H9 (cell line): Measurements from ENCODE around the gene ARHGAP4. TPM values are rescaled to one million over a fixed set of nuclear protein-coding genes. Genes with fewer than 3 reads are reported as not detected.

Experiments
- DNase-seq: peaks from one replicate; pipeline ENCODE4 v3.0.0-alpha.2; 2017
- H2AFZ ChIP-seq: one replicate; pipeline ENCODE4 v1.6.1; 2013; ENCODE audit warnings: mild to moderate bottlenecking, low read length, control low read depth, moderate library complexity
- H2AK5ac ChIP-seq: 2 replicates; pipeline ENCODE4 v1.6.1; 2013; ENCODE audit warnings: low read length, control low read depth, mixed read lengths; ENCODE audit not compliant: insufficient read length
- H2BK120ac ChIP-seq: one replicate; pipeline ENCODE4 v1.6.1; 2013; ENCODE audit warnings: low read depth, mild to moderate bottlenecking, low read length, control low read depth, inconsistent platforms; ENCODE audit not compliant: poor library complexity, severe bottlenecking
- H2BK12ac ChIP-seq: 2 replicates; pipeline ENCODE4 v1.6.1; 2013; ENCODE audit warnings: low read length, control low read depth, mixed read lengths, low read depth; ENCODE audit not compliant: insufficient read length
- H2BK15ac ChIP-seq: 2 replicates; pipeline ENCODE4 v1.6.1; 2013; ENCODE audit warnings: low read depth, low read length, control low read depth
- H2BK20ac ChIP-seq: one replicate; pipeline ENCODE4 v1.6.1; 2013; ENCODE audit warnings: low read depth, mild to moderate bottlenecking, low read length, control low read depth, inconsistent platforms; ENCODE audit not compliant: poor library complexity, severe bottlenecking
- H2BK5ac ChIP-seq: 2 replicates; pipeline ENCODE4 v1.6.1; 2013; ENCODE audit warnings: low read length, control low read depth, mixed read lengths; ENCODE audit not compliant: insufficient read length
- H3K14ac ChIP-seq: 2 replicates; pipeline ENCODE4 v1.6.1; 2013; ENCODE audit warnings: low read length, control low read depth; ENCODE audit not compliant: insufficient read depth
- H3K18ac ChIP-seq: 2 replicates; pipeline ENCODE4 v1.6.1; 2013; ENCODE audit warnings: low read depth, mild to moderate bottlenecking, mixed read lengths, low read length, control low read depth; ENCODE audit not compliant: insufficient read length
- H3K23ac ChIP-seq: 2 replicates; pipeline ENCODE4 v1.6.1; 2013; ENCODE audit warnings: low read length, control low read depth, mixed read lengths, low read depth; ENCODE audit not compliant: insufficient read length
- H3K23me2 ChIP-seq: 2 replicates; pipeline ENCODE4 v1.6.1; 2013; ENCODE audit warnings: low read depth, mild to moderate bottlenecking, mixed read lengths, low read length, control low read depth; ENCODE audit not compliant: insufficient read length, poor library complexity, severe bottlenecking
- H3K27ac ChIP-seq: 2 replicates; pipeline ENCODE4 v1.5.1; 2013; ENCODE audit warnings: low read length, control low read depth, mixed read lengths, low read depth; ENCODE audit not compliant: insufficient read length
- H3K27me3 ChIP-seq: 2 replicates; pipeline ENCODE4 v1.6.1; 2013; ENCODE audit warnings: low read length, control low read depth, inconsistent platforms; ENCODE audit not compliant: insufficient read depth
- H3K4ac ChIP-seq: 2 replicates; pipeline ENCODE4 v1.6.1; 2013; ENCODE audit warnings: low read depth, mild to moderate bottlenecking, control low read depth, inconsistent platforms, low read length, moderate library complexity
- H3K4me1 ChIP-seq: 2 replicates; pipeline ENCODE4 v1.6.1; 2013; ENCODE audit warnings: low read length, control low read depth, inconsistent platforms; ENCODE audit not compliant: insufficient read depth
- H3K4me2 ChIP-seq: 2 replicates; pipeline ENCODE4 v1.6.1; 2013; ENCODE audit warnings: low read length, control low read depth, mixed read lengths; ENCODE audit not compliant: insufficient read length, insufficient read depth
- H3K56ac ChIP-seq: 2 replicates; pipeline ENCODE4 v1.6.1; 2013; ENCODE audit warnings: low read depth, mild to moderate bottlenecking, mixed read lengths, low read length, control low read depth; ENCODE audit not compliant: insufficient read length
- H3K79me1 ChIP-seq: 2 replicates; pipeline ENCODE4 v1.6.1; 2013; ENCODE audit warnings: low read depth, mild to moderate bottlenecking, moderate library complexity, low read length, control low read depth, inconsistent platforms; ENCODE audit not compliant: insufficient read depth, poor library complexity, severe bottlenecking
- H3K79me2 ChIP-seq: 2 replicates; pipeline ENCODE4 v1.6.1; 2013; ENCODE audit warnings: low read length, control low read depth, inconsistent platforms; ENCODE audit not compliant: insufficient read depth
- H3K9ac ChIP-seq: 2 replicates; pipeline ENCODE4 v1.6.1; 2013; ENCODE audit warnings: low read length, control low read depth, mixed read lengths; ENCODE audit not compliant: insufficient read length; ENCODE audit errors: extremely low read depth
- H3K9me3 ChIP-seq: one replicate; pipeline ENCODE4 v1.6.1; 2013; ENCODE audit warnings: low read depth, low read length, inconsistent platforms; ENCODE audit not compliant: control insufficient read depth
- H3T11ph ChIP-seq: one replicate; pipeline ENCODE4 v1.6.1; 2013; ENCODE audit warnings: mild to moderate bottlenecking, low read length, control low read depth, inconsistent platforms
- H4K20me1 ChIP-seq: one replicate; pipeline ENCODE4 v1.6.1; 2013; ENCODE audit not compliant: control insufficient read depth, insufficient read length, insufficient read depth
- H4K5ac ChIP-seq: 2 replicates; pipeline ENCODE4 v1.6.1; 2013; ENCODE audit warnings: low read depth, mild to moderate bottlenecking, mixed read lengths, low read length, control low read depth; ENCODE audit not compliant: insufficient read length
- H4K8ac ChIP-seq: replicated peaks from 2 replicates; pipeline ENCODE4 v1.6.1; 2013; ENCODE audit warnings: low read length, control low read depth, mixed read lengths, low read depth; ENCODE audit not compliant: insufficient read length
- H4K91ac ChIP-seq: 2 replicates; pipeline ENCODE4 v1.6.1; 2013; ENCODE audit warnings: low read depth, mild to moderate bottlenecking, moderate library complexity, mixed read lengths, low read length, control low read depth; ENCODE audit not compliant: insufficient read length
- H3K27ac Mint-ChIP-seq, 3 experiments: 2 replicates in 2 of 3; 3 replicates in 1 of 3; pipeline ENCODE4 v1.8.0; 2020 to 2021; ENCODE audit warnings: mixed read lengths in 3 of 3, mild to moderate bottlenecking in 1 of 3, moderate library complexity in 1 of 3
- H3K27me3 Mint-ChIP-seq: 2 replicates; pipeline ENCODE4 v1.8.0; 2021; ENCODE audit warnings: low read depth, mild to moderate bottlenecking, moderate library complexity, mixed read lengths
- H3K36me3 Mint-ChIP-seq, 3 experiments: 2 replicates in 2 of 3; 3 replicates in 1 of 3; pipeline ENCODE4 v1.8.0; 2020 to 2021; ENCODE audit warnings: low read depth in 3 of 3, mixed read lengths in 3 of 3; ENCODE audit not compliant: insufficient read depth in 1 of 3
- H3K4me1 Mint-ChIP-seq, 2 experiments: 2 replicates each; pipeline ENCODE4 v1.8.0; 2020; ENCODE audit warnings: mixed read lengths in 2 of 2
- H3K4me3 Mint-ChIP-seq, 2 experiments: 2 replicates in 1 of 2; 3 replicates in 1 of 2; pipeline ENCODE4 v1.8.0; 2020 to 2021; ENCODE audit warnings: mild to moderate bottlenecking in 2 of 2, mixed read lengths in 2 of 2, moderate library complexity in 1 of 2
- H3K9me3 Mint-ChIP-seq, 2 experiments: 2 replicates in 1 of 2; 3 replicates in 1 of 2; pipeline ENCODE4 v1.8.0; 2020; ENCODE audit warnings: mild to moderate bottlenecking in 2 of 2, mixed read lengths in 2 of 2, moderate library complexity in 1 of 2
- CTCF ChIP-seq: fragments of 200-600 bp; sonication (generic); conservative IDR thresholded peaks from 3 replicates; pipeline ENCODE4 v1.8.0; 2021; ENCODE audit warnings: antibody characterized with exemption, mild to moderate bottlenecking
- WGBS: extraction: QIAGEN DNeasy Blood & Tissue Kit; methylation state at CpG from one replicate; pipeline ENCODE4 v1.1.7; 2013; ENCODE audit warnings: missing lambda C conversion rate, low lambda C conversion rate, mixed read lengths; ENCODE audit not compliant: insufficient read length; ENCODE audit errors: extremely low coverage; 5-methylcytosine and 5-hydroxymethylcytosine counted together
- total RNA-seq: library from RNA; stranded (reverse); gene quantifications from 2 replicates; pipeline ENCODE4 v1.2.1, GENCODE V29; 2021

ARHGAP4 gene
- total RNA-seq, 1 experiment from 2014 or later = 37.8 TPM

GRCh38 chrX:153921511-153922446, 4.3 kb downstream of the ARHGAP4 start:
- Histone ChIP-seq H3K79me1 (no peaks in the 10 kb centered on the region), H3K23ac (no peak overlapping the region), H3K4me1 (no peaks in the 10 kb centered on the region), H2BK5ac (no peak overlapping the region), H3K18ac (no peak overlapping the region), H3K9ac (no peak overlapping the region), H3K14ac (no peak overlapping the region), H4K5ac (no peak overlapping the region), H3K9me3 (peaks cover 20% of the 10 kb centered on the region), H3K4me2 (no peak overlapping the region), H3K27ac (no peak overlapping the region), H2BK12ac (no peak overlapping the region), H4K8ac (no peak overlapping the region), H4K91ac (no peak overlapping the region), H2BK20ac (no peak overlapping the region), H3K56ac (no peak overlapping the region), H3K27me3 (no peaks in the 10 kb centered on the region), H2BK15ac (no peak overlapping the region), H3K79me2 (no peaks in the 10 kb centered on the region), H3K4ac (no peak overlapping the region), H4K20me1 (no peaks in the 10 kb centered on the region), H3T11ph (no peak overlapping the region), H3K23me2 (peaks cover 15% of the 10 kb centered on the region), H2AK5ac (no peak overlapping the region), H2AFZ (no peak overlapping the region), H2BK120ac (no peak overlapping the region)
- H3K36me3 Mint-ChIP-seq = peaks cover 13 to 25% (median 16%) of the 10 kb centered on the region in 3 experiments
- H3K4me1 Mint-ChIP-seq = peaks cover 11 to 14% of the 10 kb centered on the region in 2 experiments; a peak in 2 of 4 replicates
- no peak for TF ChIP-seq CTCF
- H3K4me3 Mint-ChIP-seq = no peak overlapping the region
- DNase-seq = no peak
- H3K9me3 Mint-ChIP-seq = peaks cover 56 to 70% of the 10 kb centered on the region in 2 experiments
- no peaks in the 10 kb centered on the region; the same call in none of the 2 replicates for H3K27me3 Mint-ChIP-seq
- WGBS = no CpG with 5 or more reads among the region's 40 CpGs
- no peak overlapping the region for H3K27ac Mint-ChIP-seq
